Measurements from ENCODE around the gene DENND5A.

- TF ChIP-seq, protein P1, sequence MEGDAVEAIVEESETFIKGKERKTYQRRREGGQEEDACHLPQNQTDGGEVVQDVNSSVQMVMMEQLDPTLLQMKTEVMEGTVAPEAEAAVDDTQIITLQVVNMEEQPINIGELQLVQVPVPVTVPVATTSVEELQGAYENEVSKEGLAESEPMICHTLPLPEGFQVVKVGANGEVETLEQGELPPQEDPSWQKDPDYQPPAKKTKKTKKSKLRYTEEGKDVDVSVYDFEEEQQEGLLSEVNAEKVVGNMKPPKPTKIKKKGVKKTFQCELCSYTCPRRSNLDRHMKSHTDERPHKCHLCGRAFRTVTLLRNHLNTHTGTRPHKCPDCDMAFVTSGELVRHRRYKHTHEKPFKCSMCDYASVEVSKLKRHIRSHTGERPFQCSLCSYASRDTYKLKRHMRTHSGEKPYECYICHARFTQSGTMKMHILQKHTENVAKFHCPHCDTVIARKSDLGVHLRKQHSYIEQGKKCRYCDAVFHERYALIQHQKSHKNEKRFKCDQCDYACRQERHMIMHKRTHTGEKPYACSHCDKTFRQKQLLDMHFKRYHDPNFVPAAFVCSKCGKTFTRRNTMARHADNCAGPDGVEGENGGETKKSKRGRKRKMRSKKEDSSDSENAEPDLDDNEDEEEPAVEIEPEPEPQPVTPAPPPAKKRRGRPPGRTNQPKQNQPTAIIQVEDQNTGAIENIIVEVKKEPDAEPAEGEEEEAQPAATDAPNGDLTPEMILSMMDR (IDR thresholded peaks at IDR 0.05): no peak
- TF ChIP-seq POLR2A (IDR thresholded peaks at IDR 0.05; ENCODE audit: low read depth) (no peak), POLR2AphosphoS5 (IDR thresholded peaks at IDR 0.05) (no peak)
Measured at GRCh38 chr11:9302448-9302847, 37.3 kb upstream of the DENND5A start.

Data from esophagus muscularis mucosa (tissue), 3 donors.